ENCODE results near the gene SYNJ2. TPM values are rescaled to one million over a fixed set of nuclear protein-coding genes. Genes with fewer than 3 reads are reported as not detected.
A peak's percentile ranks its signal among the peaks of the same experiment; 100 is the strongest.

SYNJ2 gene
- total and polyA plus RNA-seq, 2 of the 4 experiments (the other 2 are of a cell fraction), result 40.8 to 45.2 TPM

DNA sequence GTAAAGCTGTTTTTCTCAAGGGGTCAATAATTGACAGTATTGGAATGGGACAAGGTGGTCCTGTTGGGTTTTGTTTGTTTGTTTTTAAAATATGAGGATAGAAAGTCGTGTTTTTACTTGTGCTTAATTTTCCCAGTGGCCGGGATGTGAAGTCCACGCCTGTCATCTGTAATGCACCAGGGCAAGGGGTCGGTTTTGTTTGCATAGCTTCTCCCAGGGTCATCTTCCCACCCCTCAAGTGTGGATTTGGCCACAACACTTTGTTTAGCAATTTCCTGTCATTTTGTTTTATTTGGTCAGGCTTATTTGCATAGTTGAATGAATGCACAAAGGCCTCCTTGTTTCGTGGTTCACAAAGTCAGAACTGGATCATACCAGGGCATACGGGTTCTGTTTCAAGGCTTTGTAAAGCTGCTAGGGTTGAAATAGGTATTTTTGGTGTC is 29.8 kb downstream of the SYNJ2 start:
- ATAC-seq (ENCODE audit: low read depth) (peak; percentile 28), DNase-seq (peak; percentile 65)
- in situ Hi-C loops (cut with MboI; ENCODE audit: low sequenced_read_pairs), result no loop called here
- TF ChIP-seq, protein P1, sequence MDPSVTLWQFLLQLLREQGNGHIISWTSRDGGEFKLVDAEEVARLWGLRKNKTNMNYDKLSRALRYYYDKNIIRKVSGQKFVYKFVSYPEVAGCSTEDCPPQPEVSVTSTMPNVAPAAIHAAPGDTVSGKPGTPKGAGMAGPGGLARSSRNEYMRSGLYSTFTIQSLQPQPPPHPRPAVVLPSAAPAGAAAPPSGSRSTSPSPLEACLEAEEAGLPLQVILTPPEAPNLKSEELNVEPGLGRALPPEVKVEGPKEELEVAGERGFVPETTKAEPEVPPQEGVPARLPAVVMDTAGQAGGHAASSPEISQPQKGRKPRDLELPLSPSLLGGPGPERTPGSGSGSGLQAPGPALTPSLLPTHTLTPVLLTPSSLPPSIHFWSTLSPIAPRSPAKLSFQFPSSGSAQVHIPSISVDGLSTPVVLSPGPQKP (IDR thresholded peaks at IDR 0.05; ENCODE audit: borderline replicate concordance, low read depth, low read length), result no peak
- no peak for TF ChIP-seq MAZ (IDR thresholded peaks at IDR 0.05; ENCODE audit: borderline replicate concordance, low read depth, low read length)
- Histone ChIP-seq H3K9ac (ENCODE audit: low read depth, low read length) (no peak overlapping the region), H3K27me3 (ENCODE audit: control insufficient read depth, insufficient read depth, low read length) (no peaks in the 10 kb centered on the region), H2AK9ac (replicated peaks; ENCODE audit: low read depth, low read length, poor library complexity) (no peak overlapping the region), H3K4me3 (ENCODE audit: insufficient read depth, low read depth, low read length) (no peak overlapping the region), H3K56ac (ENCODE audit: extremely low read depth, insufficient read depth, low read length) (no peak overlapping the region), H4K8ac (ENCODE audit: low read depth in 2 of 2, low read length in 2 of 2) (peak overlapping the region; percentile 14 to 72; a peak in 2 of 4 replicates), H3K4ac (ENCODE audit: low read depth, low read length) (peak overlapping the region; percentile 83; the same call in 1 of the 2 replicates), H4K20me1 (ENCODE audit: insufficient read depth, low read length) (peaks cover 41% of the 10 kb centered on the region), H3K79me1 (ENCODE audit: low read depth in 1 of 2, low read length in 2 of 2) (peaks cover 52 to 98% of the 10 kb centered on the region in 2 experiments), H3K4me1 (ENCODE audit: control insufficient read depth, insufficient read depth, low read length) (peaks cover 44% of the 10 kb centered on the region), H3K23ac (ENCODE audit: low read depth, low read length) (peak overlapping the region; percentile 73; the same call in 1 of the 2 replicates), H4K91ac (ENCODE audit: insufficient read depth, low read depth, low read length) (peak overlapping the region; percentile 77), H3K4me2 (ENCODE audit: low read depth, low read length) (no peak overlapping the region), H3K18ac (ENCODE audit: low read depth, low read length) (peak overlapping the region; percentile 12), H2BK5ac (ENCODE audit: low read depth, low read length, poor library complexity, severe bottlenecking) (peak overlapping the region; percentile 14), H3K27ac (ENCODE audit: insufficient read depth, low read length) (peak overlapping the region; percentile 47; the same call in 1 of the 2 replicates), H2BK15ac (ENCODE audit: low read depth, low read length) (peak overlapping the region; percentile 82; the same call in 1 of the 3 replicates), H2AK5ac (ENCODE audit: low read depth, low read length) (no peak overlapping the region; the same call in 1 of the 2 replicates), H2BK120ac (ENCODE audit: low read depth, low read length) (peak overlapping the region; percentile 79), H3K14ac (replicated peaks; ENCODE audit: low read depth, low read length) (peak overlapping the region; percentile 70), H2AFZ (replicated peaks; ENCODE audit: low read length, poor library complexity) (no peak overlapping the region), H3K9me3 (ENCODE audit: control insufficient read depth, insufficient read depth, low read length) (no peaks in the 10 kb centered on the region), H3K36me3 (ENCODE audit: control insufficient read depth, insufficient read depth, low read length) (peaks cover 3% of the 10 kb centered on the region), H3K9me1 (ENCODE audit: insufficient read depth, low read length) (peaks cover 66% of the 10 kb centered on the region), H4K5ac (ENCODE audit: low read depth, low read length) (peak overlapping the region; percentile 5; the same call in 1 of the 2 replicates), H2BK20ac (ENCODE audit: low read depth, low read length) (no peak overlapping the region)
- intact Hi-C loops (cut with micrococcal nuclease), result no loop called here
- dilution Hi-C loops (cut with HindIII; ENCODE audit: low sequenced_read_pairs, unreplicated experiment), result no loop called here
- BruUV-seq (replicated peaks), result no TSS peak
- ChIA-PET POLR2A (ENCODE audit: unreplicated experiment) (no interaction called here), CTCF (interaction anchor here (0.6 kb wide), 1 partner anchor 557 kb away, joined by 3 read pairs; no protein-coding TSS in a partner anchor)
- 20% methylated on average over 1 of the region's 6 CpGs; no CpG with 5 or more reads in 1 of the 2 experiments for WGBS, 2 experiments (ENCODE audit: extremely low coverage in 2 of 2, insufficient read length in 1 of 2)
